SK-N-SH treated with all-trans-retinoic acid at 6 μM for 48 hours (cell line): ENCODE results near the gene BPIFB2.

Experiments used
- ARNTL ChIP-seq: fragments of 450-650 bp; formaldehyde crosslinking; IDR thresholded peaks from 2 replicates; pipeline ENCODE4 v1.5.0; 2020; ENCODE audit warnings: low read depth, mild to moderate bottlenecking, moderate library complexity, borderline replicate concordance
- GLIS3 ChIP-seq: fragments of 250-450 bp; sonication (Bioruptor Pico); IDR thresholded peaks from 2 replicates; pipeline ENCODE4 v1.5.0; 2020; ENCODE audit warnings: mild to moderate bottlenecking, moderate library complexity
- PPARA ChIP-seq: fragments of 250-450 bp; sonication (Bioruptor Pico); IDR thresholded peaks from 2 replicates; pipeline ENCODE4 v1.5.0; 2020; ENCODE audit warnings: mild to moderate bottlenecking, borderline replicate concordance
- RARB ChIP-seq: fragments of 250-450 bp; sonication (Bioruptor Pico); IDR thresholded peaks from 2 replicates; pipeline ENCODE4 v1.8.0; 2021; ENCODE audit warnings: mild to moderate bottlenecking, moderate library complexity
- SNAI2 ChIP-seq: fragments of 250-450 bp; sonication (Bioruptor Pico); IDR thresholded peaks from 2 replicates; pipeline ENCODE4 v1.5.0; 2020; ENCODE audit warnings: mild to moderate bottlenecking, moderate library complexity
- TCF4 ChIP-seq: fragments of 250-450 bp; sonication (Bioruptor Pico); IDR thresholded peaks from 2 replicates; pipeline ENCODE4 v1.8.0; 2021; ENCODE audit warnings: mild to moderate bottlenecking, moderate library complexity, borderline replicate concordance
- ZNF8 ChIP-seq: fragments of 450-650 bp; formaldehyde crosslinking; IDR thresholded peaks from 2 replicates; pipeline ENCODE4 v1.5.0; 2020; ENCODE audit warnings: mild to moderate bottlenecking, moderate library complexity
- TF ChIP-seq, protein P1 (sequence below): fragments of 250-450 bp; sonication (Bioruptor Pico); IDR thresholded peaks from 2 replicates; pipeline ENCODE4 v1.5.1; 2020; ENCODE audit warnings: low read depth, mild to moderate bottlenecking, moderate library complexity
- TF ChIP-seq, protein P2 (sequence below): fragments of 250-450 bp; sonication (Bioruptor Pico); IDR thresholded peaks from 2 replicates; pipeline ENCODE4 v1.8.0; 2020; ENCODE audit warnings: mild to moderate bottlenecking, moderate library complexity, borderline replicate concordance
- TF ChIP-seq, protein P3 (sequence below): fragments of 250-450 bp; sonication (Bioruptor Pico); IDR thresholded peaks from 2 replicates; pipeline ENCODE4 v1.8.0; 2021; ENCODE audit warnings: low read depth, mild to moderate bottlenecking, moderate library complexity, borderline replicate concordance

DNA sequence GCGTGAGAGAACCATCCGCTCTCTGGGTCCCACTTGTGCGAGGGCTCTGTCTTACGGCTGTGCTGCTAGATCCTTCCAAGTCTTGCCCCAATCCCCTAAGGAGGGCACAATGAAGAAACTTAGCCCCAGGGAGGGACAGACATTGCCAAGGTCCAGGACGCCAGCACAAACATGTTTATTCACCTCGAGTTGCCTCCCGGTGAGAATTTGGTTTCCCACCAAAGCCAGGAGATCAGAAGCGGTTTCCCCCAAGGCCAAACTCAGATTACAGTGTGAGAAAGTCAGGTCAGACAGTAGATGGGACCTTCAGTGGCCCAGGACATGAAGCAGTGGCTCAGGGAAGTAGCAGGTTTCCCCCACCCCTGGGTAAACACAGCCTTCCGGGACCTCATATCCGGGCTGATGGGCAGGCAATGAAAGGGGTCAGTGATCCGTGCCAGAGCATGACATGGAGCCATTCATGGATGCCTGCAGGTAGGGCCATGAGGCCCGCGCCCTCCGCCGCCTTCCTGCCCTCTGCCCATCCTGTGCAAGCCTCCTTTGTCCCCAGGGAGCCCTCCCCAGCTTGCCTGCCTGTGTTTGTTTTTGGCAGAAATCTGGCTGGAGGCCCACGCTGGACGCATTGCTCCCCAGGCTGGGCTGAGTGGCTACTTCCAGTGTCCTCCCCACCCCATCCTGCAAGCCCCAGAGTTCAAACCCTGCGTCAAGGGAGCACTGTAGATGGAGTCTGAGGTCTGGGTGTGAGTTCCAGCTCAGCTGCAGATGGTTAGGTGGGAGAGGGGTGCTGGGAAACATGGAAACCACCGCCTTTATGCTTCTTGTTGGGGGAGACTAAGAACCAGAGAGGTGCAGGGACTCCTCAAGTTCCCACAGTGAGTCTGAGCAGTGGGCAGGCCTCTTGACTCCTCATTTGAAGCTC is 2.0 kb downstream of the BPIFB2 start:
- no peak for TF ChIP-seq RARB (CRISPR knock-in tag)
- TF ChIP-seq, protein P1, sequence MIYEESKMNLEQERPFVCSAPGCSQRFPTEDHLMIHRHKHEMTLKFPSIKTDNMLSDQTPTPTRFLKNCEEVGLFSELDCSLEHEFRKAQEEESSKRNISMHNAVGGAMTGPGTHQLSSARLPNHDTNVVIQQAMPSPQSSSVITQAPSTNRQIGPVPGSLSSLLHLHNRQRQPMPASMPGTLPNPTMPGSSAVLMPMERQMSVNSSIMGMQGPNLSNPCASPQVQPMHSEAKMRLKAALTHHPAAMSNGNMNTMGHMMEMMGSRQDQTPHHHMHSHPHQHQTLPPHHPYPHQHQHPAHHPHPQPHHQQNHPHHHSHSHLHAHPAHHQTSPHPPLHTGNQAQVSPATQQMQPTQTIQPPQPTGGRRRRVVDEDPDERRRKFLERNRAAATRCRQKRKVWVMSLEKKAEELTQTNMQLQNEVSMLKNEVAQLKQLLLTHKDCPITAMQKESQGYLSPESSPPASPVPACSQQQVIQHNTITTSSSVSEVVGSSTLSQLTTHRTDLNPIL (CRISPR knock-in tag) = no peak
- no peak for TF ChIP-seq ZNF8 (CRISPR knock-in tag)
- TF ChIP-seq, protein P2, sequence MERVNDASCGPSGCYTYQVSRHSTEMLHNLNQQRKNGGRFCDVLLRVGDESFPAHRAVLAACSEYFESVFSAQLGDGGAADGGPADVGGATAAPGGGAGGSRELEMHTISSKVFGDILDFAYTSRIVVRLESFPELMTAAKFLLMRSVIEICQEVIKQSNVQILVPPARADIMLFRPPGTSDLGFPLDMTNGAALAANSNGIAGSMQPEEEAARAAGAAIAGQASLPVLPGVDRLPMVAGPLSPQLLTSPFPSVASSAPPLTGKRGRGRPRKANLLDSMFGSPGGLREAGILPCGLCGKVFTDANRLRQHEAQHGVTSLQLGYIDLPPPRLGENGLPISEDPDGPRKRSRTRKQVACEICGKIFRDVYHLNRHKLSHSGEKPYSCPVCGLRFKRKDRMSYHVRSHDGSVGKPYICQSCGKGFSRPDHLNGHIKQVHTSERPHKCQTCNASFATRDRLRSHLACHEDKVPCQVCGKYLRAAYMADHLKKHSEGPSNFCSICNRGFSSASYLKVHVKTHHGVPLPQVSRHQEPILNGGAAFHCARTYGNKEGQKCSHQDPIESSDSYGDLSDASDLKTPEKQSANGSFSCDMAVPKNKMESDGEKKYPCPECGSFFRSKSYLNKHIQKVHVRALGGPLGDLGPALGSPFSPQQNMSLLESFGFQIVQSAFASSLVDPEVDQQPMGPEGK (CRISPR knock-in tag) = no peak
- no peak for TF ChIP-seq TCF4 (CRISPR knock-in tag)
- TF ChIP-seq SNAI2 = no peak
- no peak for TF ChIP-seq PPARA (CRISPR knock-in tag)
- TF ChIP-seq GLIS3 (CRISPR knock-in tag) = no peak
- TF ChIP-seq ARNTL = no peak
- TF ChIP-seq, protein P3, sequence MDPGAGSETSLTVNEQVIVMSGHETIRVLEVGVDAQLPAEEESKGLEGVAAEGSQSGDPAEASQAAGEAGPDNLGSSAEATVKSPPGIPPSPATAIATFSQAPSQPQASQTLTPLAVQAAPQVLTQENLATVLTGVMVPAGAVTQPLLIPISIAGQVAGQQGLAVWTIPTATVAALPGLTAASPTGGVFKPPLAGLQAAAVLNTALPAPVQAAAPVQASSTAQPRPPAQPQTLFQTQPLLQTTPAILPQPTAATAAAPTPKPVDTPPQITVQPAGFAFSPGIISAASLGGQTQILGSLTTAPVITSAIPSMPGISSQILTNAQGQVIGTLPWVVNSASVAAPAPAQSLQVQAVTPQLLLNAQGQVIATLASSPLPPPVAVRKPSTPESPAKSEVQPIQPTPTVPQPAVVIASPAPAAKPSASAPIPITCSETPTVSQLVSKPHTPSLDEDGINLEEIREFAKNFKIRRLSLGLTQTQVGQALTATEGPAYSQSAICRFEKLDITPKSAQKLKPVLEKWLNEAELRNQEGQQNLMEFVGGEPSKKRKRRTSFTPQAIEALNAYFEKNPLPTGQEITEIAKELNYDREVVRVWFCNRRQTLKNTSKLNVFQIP (CRISPR knock-in tag) = no peak
